Mesodermal cell (in vitro differentiated cells): Measurements from ENCODE around the gene IL21.

ENCODE experiments used
- H3K27ac ChIP-seq: 2 replicates; pipeline ENCODE4 v1.7.0; 2013; ENCODE audit warnings: mild to moderate bottlenecking, low read depth, low read length, moderate library complexity; ENCODE audit not compliant: severe bottlenecking
- H3K36me3 ChIP-seq: 2 replicates; pipeline ENCODE4 v1.7.1; 2013; ENCODE audit warnings: mild to moderate bottlenecking, low read length, moderate library complexity; ENCODE audit not compliant: control insufficient read depth, insufficient read depth
- H3K4me1 ChIP-seq: one replicate; pipeline ENCODE4 v1.7.1; 2013; ENCODE audit warnings: mild to moderate bottlenecking, low read length; ENCODE audit not compliant: insufficient read depth, control insufficient read depth, poor library complexity, severe bottlenecking
- H3K4me3 ChIP-seq: 2 replicates; pipeline ENCODE4 v1.7.0; 2013; ENCODE audit warnings: low read length, control low read depth, mild to moderate bottlenecking; ENCODE audit not compliant: insufficient read depth, poor library complexity, severe bottlenecking; ENCODE audit errors: extremely low read depth
- H3K9me3 ChIP-seq: 2 replicates; pipeline ENCODE4 v1.7.1; 2013; ENCODE audit warnings: mild to moderate bottlenecking, low read length, moderate library complexity; ENCODE audit not compliant: control insufficient read depth
- WGBS, 2 experiments: methylation state at CpG; one replicate each; pipeline ENCODE4 v1.1.5; 2013; ENCODE audit warnings: missing lambda C conversion rate in 2 of 2; ENCODE audit not compliant: insufficient coverage in 2 of 2; 5-methylcytosine and 5-hydroxymethylcytosine counted together

The IL21 gene

DNA sequence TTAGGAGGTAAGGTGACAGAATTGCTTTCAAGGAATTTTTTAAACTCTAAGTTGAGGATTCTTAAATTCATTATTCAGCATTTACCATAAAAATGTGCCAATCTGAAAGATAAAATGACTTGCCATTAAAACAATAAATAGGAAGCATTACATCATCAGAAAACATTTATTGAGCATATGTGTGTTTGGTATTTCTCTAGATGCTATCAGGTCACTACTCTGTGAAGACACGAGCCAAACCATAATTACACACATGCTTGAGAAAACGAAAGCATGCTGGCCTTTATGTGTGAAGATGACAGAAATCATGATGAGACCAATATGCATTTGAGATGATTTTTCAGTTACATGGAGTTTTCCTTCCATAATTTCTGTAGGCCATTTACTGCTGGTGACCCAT is 12.3 kb upstream of the IL21 start:
- Histone ChIP-seq H3K4me1 (no peaks in the 10 kb centered on the region), H3K27ac (no peak overlapping the region), H3K4me3 (no peak overlapping the region), H3K36me3 (no peaks in the 10 kb centered on the region), H3K9me3 (no peaks in the 10 kb centered on the region)
- WGBS, 2 experiments: 100% methylated on average over 1 of the region's 2 CpGs; no CpG with 5 or more reads in 1 of the 2 experiments

GRCh38 chr4:122632396-122633143 is 11.7 kb upstream of the IL21 start:
- 95 to 96% methylated on average over 2 to 5 of the region's 7 CpGs for WGBS, 2 experiments

DNA sequence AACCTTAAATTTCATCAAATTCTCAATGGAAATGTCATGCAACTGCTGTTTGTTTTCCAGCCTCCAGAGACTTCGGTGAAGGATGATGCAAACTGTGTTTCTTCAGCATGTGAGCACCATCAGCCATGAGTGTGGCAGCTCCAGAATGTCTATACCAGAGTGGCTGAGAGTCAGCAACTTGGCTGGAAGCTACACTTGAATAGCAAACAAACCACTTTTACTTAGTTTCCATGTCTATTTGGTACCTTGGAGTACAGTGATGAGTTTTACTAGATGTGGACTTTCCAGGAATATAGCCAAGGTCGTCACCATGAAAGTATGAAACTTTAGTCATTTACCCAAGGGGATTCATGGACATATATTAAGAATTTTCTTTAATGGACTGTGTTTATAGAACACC is 4.3 kb upstream of the IL21 start:
- Histone ChIP-seq H3K9me3 (no peaks in the 10 kb centered on the region), H3K36me3 (no peaks in the 10 kb centered on the region), H3K4me1 (no peaks in the 10 kb centered on the region), H3K27ac (no peak overlapping the region), H3K4me3 (no peak overlapping the region)
- 90 to 95% methylated on average over 1 to 2 of the region's 2 CpGs for WGBS, 2 experiments

More at GRCh38 chr4:122632396-122633143, 11.7 kb upstream of the IL21 start:
- H3K4me1 ChIP-seq: no peaks in the 10 kb centered on the region
- no peaks in the 10 kb centered on the region for H3K36me3 ChIP-seq
- no peaks in the 10 kb centered on the region for H3K9me3 ChIP-seq
- no peak overlapping the region for H3K4me3 ChIP-seq
- no peak overlapping the region for H3K27ac ChIP-seq

DNA sequence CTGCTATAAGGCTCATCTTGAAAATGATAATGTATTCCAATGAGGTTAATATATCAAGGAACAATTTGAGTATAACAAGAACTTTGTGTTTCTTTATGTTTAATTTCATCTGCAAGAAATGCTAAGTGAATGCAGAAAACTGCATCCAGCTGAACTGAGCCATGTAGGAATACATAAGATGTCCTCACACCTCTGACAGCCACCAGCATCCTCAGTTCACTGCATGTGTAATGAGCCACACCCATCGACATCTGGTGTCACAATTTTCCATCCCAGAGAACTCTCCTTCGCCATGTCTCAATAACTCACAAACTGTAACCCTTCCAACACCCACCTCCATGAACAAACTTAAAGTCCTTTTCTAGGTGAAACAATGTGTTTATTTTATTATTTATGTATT is 3.3 kb upstream of the IL21 start:
- no peaks in the 10 kb centered on the region for H3K9me3 ChIP-seq
- WGBS, 2 experiments: 80% methylated on average over 2 of the region's 2 CpGs; no CpG with 5 or more reads in 1 of the 2 experiments
- H3K36me3 ChIP-seq: no peaks in the 10 kb centered on the region
- H3K4me1 ChIP-seq: no peaks in the 10 kb centered on the region
- H3K27ac ChIP-seq: no peak overlapping the region
- no peak overlapping the region for H3K4me3 ChIP-seq

DNA sequence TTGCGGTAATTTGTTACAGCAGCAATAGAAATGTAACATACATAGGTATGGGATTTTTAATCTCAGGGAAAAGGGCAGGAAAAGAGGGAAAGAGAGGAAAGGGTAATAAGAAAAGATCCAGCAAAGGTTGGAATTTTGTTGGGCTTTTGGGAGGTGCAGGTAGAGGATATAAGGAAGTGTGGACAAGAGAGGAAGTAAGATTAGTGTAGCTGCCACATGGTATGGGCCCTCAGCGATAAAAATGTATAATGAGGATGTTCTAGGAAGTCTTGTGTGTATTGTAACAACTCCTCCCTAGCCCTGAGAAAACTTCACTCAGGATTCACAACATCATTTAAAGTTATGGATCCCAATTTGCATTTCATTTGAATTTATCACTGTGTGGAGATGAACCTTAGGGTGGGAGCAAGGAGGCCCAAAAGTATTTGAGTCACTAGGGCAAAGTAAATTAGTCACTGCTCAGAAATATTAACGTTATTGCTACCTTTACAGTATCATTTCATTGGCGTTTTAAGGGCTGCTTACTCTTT is 2.8 kb upstream of the IL21 start:
- Histone ChIP-seq H3K9me3 (no peaks in the 10 kb centered on the region), H3K4me1 (no peaks in the 10 kb centered on the region)
- WGBS, 2 experiments: no CpG with 5 or more reads among the region's 4 CpGs

DNA sequence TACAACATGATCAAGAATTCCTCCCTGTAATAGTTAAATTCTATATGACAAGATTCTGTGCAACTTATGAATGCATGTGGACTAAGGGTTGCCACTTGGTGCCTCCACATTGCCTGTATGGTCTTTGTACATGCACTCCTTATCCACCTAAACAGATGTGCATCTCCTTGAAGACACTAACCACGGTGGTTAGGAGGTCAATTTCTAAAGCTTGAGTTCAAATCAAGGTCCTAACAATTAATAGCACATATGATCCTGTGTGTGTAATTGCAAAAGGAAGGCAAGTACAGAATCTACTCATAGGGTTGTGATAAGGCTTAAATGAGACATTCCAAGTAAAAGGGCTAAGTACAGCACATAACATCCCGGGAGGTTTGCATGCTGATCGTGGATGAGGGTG is 1.5 kb upstream of the IL21 start:
- Histone ChIP-seq H3K4me1 (no peaks in the 10 kb centered on the region), H3K9me3 (no peaks in the 10 kb centered on the region), H3K36me3 (no peaks in the 10 kb centered on the region), H3K27ac (no peak overlapping the region), H3K4me3 (no peak overlapping the region)
- 94 to 100% methylated on average over 2 of the region's 3 CpGs for WGBS, 2 experiments

More for the DNA sequence above, 2.8 kb upstream of the IL21 start:
- Histone ChIP-seq H3K4me3 (no peak overlapping the region), H3K27ac (no peak overlapping the region), H3K36me3 (no peaks in the 10 kb centered on the region)

GRCh38 chr4:122619611-122620010 is 1.3 kb downstream of the IL21 start:
- H3K36me3 ChIP-seq: no peaks in the 10 kb centered on the region

DNA sequence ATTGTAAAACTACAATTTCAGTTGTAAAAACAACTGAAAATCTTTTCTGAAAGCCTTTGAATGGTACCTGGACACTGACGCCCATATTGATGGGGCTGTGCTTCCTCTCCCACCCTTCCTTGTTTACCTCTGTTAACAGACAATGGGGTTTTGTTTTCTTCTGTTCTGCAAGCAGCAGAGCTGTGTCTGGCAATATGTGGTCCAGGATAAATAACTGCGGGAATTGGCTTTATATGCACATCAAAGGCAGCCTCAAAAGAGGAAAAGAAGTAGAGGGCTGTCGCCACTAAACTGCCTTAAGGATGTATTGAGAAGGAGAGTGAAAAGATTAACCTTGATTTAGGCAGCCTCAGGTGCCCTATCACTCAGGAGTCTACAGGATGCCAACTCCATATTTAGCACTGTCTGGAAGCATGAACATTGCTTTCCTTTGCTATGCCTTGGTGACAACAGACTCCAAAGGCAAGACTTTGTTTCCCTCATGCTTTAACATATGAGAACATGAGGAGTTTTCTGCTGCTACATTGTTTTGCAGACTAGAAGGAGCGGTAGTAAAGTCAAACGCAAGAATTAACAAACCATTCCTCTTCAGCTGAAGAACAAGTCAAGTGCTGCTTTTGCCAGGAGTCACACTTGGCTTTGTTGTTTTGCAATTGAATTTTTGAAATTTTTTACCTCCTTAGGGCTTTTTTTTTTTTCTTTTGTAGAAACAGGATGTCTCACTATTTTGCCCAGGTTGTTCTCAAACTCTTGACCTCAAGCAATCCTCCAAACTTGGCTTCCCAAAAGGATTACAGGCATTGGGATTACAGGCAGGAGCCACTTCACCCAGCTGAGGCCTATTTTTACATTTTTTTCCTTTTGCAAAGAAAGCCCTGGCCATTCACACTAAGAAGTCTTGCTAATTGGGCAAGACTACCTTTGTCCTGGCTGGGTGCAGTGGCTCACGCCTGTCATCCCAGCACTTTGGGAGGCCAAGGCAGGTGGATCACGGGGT is 3.0 kb downstream of the IL21 start:
- Histone ChIP-seq H3K27ac (no peak overlapping the region), H3K4me1 (no peaks in the 10 kb centered on the region), H3K36me3 (no peaks in the 10 kb centered on the region), H3K4me3 (no peak overlapping the region), H3K9me3 (no peaks in the 10 kb centered on the region)
- 77 to 90% methylated on average over 5 to 6 of the region's 7 CpGs for WGBS, 2 experiments

More at GRCh38 chr4:122619611-122620010, 1.3 kb downstream of the IL21 start:
- no peak overlapping the region for H3K27ac ChIP-seq
- 82 to 90% methylated on average over 1 of the region's 2 CpGs for WGBS, 2 experiments
- H3K4me1 ChIP-seq: no peaks in the 10 kb centered on the region
- no peaks in the 10 kb centered on the region for H3K9me3 ChIP-seq
- H3K4me3 ChIP-seq: no peak overlapping the region

DNA sequence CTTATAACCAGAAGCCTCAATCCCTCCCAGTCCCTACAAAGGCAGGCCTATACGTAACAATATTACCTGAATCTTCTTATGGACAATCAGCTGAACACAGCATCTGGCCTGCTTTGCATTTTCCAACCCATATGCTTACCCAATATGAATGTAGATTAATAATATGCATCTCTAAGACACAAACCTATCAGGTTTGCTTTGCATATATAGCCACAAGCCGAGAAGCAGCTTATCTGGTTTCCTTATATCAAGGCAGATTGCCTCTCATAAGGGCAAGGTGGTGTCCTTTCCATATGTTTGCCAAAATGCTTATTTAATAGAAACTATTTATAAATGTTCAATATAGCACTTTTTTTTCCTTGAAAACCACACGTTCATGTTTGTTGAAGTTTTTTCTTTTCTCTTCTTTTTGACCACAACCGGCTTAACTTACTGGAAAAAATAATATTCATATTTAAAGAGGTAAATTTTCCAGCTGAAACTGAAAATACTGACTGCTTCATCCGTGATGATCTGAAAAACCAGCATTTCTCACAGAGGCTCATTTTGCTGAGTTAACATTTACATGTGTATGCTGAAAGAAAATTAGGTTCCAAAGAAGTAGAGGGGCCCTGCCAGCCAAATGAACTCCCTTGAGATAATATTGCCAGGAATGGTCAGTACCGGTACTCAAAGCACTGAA is 3.8 kb downstream of the IL21 start:
- Histone ChIP-seq H3K4me1 (no peaks in the 10 kb centered on the region), H3K27ac (no peak overlapping the region), H3K9me3 (no peaks in the 10 kb centered on the region), H3K36me3 (no peaks in the 10 kb centered on the region), H3K4me3 (no peak overlapping the region)
- WGBS, 2 experiments: 80 to 89% methylated on average over 1 of the region's 6 CpGs

- H3K36me3 ChIP-seq: no peaks in the 10 kb centered on the region
- H3K9me3 ChIP-seq: no peaks in the 10 kb centered on the region
- H3K4me1 ChIP-seq: no peaks in the 10 kb centered on the region
- H3K27ac ChIP-seq: no peak overlapping the region
- no CpG with 5 or more reads among the region's 1 CpG for WGBS, 2 experiments
- H3K4me3 ChIP-seq: no peak overlapping the region
These were observed 6.2 kb downstream of the IL21 start for GRCh38 chr4:122614621-122615020.
